NCI-H146 (cell line): ENCODE measurements around the gene SFXN5.
A peak's percentile ranks its signal among the peaks of the same experiment; 100 is the strongest.

ENCODE experiments used
- DNase-seq: peaks from one replicate; lab custom pipeline; 2025; lab: John Stamatoyannopoulos, UW

SFXN5 gene

DNA sequence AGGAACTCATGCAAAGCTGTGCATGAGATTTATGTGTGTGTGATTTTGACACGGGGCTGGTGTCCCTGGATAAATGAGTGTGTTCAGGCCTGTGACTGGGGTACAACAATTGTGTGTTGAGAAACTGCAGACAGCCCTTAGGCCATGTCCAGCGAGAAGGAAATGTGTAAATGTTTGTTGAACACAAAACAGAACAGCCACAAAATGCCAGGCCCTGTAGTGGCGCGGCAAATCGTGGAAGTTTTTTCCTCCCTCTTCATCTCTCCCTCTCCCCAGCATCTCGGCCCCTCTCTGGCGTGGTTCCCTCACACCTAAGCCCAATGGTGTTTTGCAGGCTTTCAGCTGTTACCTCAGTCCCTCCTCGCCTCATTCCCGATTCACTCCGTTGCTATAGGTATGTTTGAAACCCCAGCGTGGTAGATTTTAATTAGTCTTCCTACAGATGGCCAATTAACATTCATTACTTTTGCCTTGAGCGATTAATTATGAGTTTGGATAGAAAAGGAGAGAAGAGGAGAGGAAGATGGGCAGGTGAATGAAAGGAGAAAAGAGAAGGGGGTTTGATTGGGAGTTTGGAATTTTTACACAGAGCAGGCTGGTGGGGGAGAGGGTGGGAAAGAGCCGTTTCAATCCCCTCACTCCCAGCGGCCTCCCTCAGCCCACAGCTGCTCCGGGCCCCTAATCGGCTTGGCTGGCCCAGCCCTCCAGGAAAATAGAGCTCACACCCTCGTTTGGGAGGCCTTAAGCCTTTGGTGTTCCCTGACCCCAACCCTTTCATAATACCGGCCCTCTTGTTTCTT, 173.5 kb downstream of the SFXN5 start:
- DNase-seq, result peak; percentile 5

DNA sequence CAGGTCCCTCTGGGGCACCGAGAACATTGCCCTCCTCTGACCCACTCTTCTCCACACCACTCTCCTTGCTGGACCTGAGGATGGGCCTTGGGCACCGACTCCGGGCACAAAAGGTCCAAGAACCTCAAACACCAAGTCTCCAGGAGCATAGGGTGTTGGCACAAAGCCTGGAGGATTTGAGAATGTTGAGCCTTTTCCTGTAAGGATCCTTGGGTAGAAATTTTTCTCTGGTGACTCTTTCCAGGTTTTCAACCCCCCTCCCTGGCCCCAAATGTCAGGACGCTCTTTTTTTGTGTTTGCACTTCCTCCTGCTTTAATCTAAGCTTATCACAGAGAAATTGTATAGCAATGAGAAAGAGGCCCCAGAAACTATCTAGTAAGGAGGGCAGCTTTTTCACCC, 175.1 kb downstream of the SFXN5 start:
- no peak for DNase-seq

DNA sequence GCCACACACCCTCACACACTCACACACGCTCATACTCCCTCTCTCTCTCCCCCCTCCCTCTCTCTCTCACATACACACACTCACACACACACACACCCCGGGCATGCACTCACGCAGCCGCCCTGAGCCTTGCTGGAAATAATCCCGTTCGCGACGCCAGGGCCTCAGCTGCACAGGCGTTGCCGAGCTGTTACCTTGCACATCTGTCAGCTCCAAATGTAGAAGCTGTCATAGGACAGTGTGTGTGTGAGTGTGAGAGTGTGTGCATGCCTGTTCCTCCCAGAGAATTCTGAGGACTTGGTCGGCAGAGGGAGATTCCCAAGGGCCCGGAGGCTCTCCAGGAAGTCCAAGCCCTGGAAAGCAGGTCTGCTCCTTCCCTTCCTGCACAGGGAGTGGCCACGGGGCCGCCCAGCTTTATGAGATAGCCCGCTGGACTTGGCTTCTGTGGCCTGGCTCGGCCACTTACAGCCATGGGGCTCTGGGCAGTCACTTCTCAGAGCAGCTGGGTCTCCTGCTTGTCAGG, 175.7 kb downstream of the SFXN5 start:
- DNase-seq, result no peak

DNA sequence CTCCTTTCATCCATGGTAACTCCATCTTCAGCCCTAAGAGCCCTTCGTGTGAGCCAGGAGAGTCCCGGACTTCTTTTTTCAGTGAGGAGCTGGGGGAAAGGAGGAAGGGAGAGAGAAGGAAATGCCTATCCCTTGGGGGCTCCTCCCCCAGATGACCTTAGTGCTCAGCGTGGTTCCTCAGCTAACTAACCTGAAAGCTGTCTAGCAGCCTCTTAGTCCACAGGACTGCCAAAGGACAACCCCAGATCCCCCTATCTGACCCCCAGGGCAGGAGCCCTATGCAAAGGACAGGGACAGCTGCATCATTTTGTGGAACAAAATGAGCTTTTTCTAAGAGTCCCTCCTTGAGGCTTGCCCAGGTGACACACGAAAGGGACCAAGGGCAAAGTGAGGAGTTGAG, 176.4 kb downstream of the SFXN5 start:
- DNase-seq, result no peak

- no peak for DNase-seq
These were observed 177.0 kb downstream of the SFXN5 start for GRCh38 chr2:72894514-72894913.

DNA sequence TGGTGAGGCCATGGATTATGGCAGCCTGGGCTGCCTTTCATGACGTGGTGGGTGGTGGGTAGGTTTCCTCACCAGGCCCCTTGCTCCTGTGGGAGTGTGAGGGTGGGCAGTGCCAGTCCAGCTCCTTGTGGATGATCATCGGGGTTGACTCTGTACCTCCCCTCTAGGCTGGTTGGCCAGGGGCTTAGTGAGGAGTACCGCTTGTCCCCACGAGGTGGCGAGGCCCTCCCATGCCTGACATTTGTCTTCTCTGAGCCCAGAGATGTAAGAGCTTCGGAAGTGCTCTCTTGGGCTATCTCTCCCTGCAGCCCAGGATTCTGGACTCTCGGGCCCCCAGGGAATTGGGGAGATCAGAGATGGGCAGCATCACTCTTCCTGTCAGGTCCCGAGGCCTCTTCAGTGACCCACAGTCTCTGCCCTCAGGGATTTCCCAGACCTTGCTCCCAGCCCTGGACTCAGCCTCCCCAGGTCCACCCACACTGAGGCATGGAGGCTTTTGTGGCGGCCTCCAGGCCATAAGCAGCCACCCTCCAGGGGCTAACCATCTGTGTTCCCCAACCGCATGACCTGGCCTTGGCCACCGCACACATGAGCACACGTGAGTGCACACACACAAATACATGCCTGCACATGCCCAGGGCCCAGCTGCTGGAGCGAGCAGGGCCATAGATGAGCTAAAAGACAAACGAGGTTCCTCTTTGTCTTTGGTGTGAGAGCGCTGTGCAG, 177.8 kb downstream of the SFXN5 start:
- peak; percentile 66 for DNase-seq

- peak; percentile 60 for DNase-seq
These were observed 178.9 kb downstream of the SFXN5 start for GRCh38 chr2:72892506-72893173.
